ENCODE results near the gene NID1.
"Not testable (repeated sequence)": the region's sequence is repeated elsewhere in the genome, so short reads cannot be mapped to it uniquely, and the experiment has no call there.

Gene NID1

GRCh38 chr1:235968831-235969230, 96.1 kb downstream of the NID1 start:
- no peak for DNase-seq (ENCODE audit: low read depth)
- TF ChIP-seq, protein P1, sequence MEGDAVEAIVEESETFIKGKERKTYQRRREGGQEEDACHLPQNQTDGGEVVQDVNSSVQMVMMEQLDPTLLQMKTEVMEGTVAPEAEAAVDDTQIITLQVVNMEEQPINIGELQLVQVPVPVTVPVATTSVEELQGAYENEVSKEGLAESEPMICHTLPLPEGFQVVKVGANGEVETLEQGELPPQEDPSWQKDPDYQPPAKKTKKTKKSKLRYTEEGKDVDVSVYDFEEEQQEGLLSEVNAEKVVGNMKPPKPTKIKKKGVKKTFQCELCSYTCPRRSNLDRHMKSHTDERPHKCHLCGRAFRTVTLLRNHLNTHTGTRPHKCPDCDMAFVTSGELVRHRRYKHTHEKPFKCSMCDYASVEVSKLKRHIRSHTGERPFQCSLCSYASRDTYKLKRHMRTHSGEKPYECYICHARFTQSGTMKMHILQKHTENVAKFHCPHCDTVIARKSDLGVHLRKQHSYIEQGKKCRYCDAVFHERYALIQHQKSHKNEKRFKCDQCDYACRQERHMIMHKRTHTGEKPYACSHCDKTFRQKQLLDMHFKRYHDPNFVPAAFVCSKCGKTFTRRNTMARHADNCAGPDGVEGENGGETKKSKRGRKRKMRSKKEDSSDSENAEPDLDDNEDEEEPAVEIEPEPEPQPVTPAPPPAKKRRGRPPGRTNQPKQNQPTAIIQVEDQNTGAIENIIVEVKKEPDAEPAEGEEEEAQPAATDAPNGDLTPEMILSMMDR (IDR thresholded peaks at IDR 0.05; ENCODE audit: low read depth, low read length), result no peak
- TF ChIP-seq, protein P2, sequence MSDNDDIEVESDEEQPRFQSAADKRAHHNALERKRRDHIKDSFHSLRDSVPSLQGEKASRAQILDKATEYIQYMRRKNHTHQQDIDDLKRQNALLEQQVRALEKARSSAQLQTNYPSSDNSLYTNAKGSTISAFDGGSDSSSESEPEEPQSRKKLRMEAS (IDR thresholded peaks at IDR 0.05; ENCODE audit: low read depth, low read length), result no peak
- no peak for TF ChIP-seq POLR2A (IDR thresholded peaks at IDR 0.05; ENCODE audit: extremely low read depth, insufficient read length)
- H3K4me3 ChIP-seq (ENCODE audit: low read depth, low read length), result no peak overlapping the region

GRCh38 chr1:235966134-235966533, 98.8 kb downstream of the NID1 start:
- not testable (repeated sequence) for DNase-seq (ENCODE audit: low read depth); H3K4me3 ChIP-seq (ENCODE audit: low read depth, low read length)

GRCh38 chr1:235960809-235961208, 104.1 kb downstream of the NID1 start:
- TF ChIP-seq, protein P2 (IDR thresholded peaks at IDR 0.05; ENCODE audit: low read depth, low read length), result no peak
- TF ChIP-seq POLR2A (IDR thresholded peaks at IDR 0.05; ENCODE audit: extremely low read depth, insufficient read length) (no peak), MYC (IDR thresholded peaks at IDR 0.05; ENCODE audit: low read depth, low read length) (no peak)
- H3K4me3 ChIP-seq (ENCODE audit: low read depth, low read length), result no peak overlapping the region
- DNase-seq (ENCODE audit: low read depth), result no peak

DNA sequence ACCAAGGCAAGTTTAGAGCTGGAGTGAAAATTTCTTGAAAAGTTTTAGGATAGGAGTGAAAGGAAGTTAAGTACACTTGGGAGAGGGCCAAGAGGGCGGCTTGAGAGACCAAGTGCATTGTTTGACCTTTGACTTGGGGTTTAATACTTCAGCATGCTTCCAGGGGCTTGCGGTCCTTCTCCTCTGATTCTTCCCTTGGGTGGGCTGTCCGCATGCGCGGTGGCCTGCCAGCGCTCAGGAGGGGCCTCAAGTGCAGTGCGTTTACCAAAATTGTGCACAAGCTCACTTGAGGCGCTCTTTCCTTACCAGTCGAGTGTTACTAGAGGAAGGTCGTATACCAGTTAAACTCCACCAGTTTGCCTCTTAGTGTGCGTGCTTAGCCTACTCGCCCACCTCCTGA, 106.9 kb downstream of the NID1 start:
- no peak overlapping the region for H3K4me3 ChIP-seq (ENCODE audit: low read depth, low read length)
- no peak for DNase-seq (ENCODE audit: low read depth)
- TF ChIP-seq, protein P1 (IDR thresholded peaks at IDR 0.05; ENCODE audit: low read depth, low read length), result no peak
- TF ChIP-seq POLR2A (IDR thresholded peaks at IDR 0.05; ENCODE audit: extremely low read depth, insufficient read length), result no peak
- TF ChIP-seq MYC (IDR thresholded peaks at IDR 0.05; ENCODE audit: low read depth, low read length), result no peak
- TF ChIP-seq, protein P2 (IDR thresholded peaks at IDR 0.05; ENCODE audit: low read depth, low read length), result no peak

DNA sequence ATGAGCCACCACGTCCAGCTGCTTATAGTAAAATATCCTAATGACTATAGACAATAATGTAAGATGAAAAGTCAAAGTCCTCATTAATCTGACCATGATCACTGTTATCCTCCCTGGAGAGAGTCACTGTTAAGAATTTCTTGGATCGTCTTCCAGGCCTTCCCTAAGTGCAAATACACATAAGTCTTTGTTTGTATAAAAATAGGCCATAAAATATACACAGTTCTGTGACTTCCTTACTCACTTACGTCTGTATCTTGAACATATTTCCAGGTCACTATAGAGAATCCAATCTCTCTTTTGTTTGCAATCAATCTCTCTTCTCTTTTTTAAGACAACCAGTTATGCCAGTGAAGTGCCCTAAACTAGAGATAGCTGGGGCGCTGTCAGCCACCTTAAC, 109.1 kb downstream of the NID1 start:
- no peak for TF ChIP-seq POLR2A (IDR thresholded peaks at IDR 0.05; ENCODE audit: extremely low read depth, insufficient read length)
- TF ChIP-seq, protein P1 (IDR thresholded peaks at IDR 0.05; ENCODE audit: low read depth, low read length), result no peak
- no peak for DNase-seq (ENCODE audit: low read depth)
- H3K4me3 ChIP-seq (ENCODE audit: low read depth, low read length), result no peak overlapping the region

DNA sequence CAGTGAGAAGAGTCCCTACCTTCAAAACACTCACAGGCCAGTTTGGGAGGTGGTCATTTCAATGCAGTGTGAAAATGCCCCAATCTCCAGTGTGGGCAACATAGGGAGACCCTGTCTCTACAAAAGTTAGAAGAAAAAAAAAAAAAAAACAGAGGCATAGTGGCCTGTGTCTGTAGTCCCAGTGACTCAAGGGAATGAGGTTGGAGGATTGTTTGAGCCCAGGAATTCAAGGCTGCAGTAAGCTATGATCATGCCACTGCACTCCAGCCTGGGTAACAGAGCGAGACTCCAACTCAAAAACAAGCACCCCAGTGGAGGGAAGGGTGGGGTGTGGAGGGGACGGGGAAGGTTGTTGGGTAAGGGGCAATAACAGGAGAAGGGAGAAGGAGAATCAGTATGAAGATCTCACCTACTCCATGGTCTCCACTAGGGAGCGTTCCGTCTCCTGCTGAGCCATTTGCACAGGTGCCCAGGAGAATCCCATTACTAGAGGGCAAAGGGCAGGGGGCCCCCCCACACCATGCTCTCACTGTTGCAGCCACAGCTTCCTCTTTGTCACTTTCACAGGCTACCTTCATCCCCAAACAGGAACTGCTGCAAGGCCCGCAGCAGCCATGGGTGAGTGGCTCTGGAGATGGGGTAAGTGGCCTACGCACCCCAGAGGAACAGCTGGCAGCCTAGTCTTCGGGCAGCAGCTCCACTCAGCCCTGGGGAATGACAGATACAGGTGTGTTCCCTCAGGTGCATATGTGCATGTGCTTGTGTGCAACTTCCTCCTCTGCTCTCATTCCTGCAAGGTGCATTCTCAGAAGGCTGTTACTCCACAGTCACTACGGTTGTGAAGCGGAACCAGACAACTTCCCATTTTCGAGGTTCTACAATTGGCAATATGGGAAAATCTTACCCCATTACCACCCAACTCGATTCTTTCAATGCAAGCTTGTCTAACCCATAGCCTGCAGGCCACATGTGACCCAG, 110.3 kb downstream of the NID1 start:
- TF ChIP-seq, protein P1 (IDR thresholded peaks at IDR 0.05; ENCODE audit: low read depth, low read length), result peak; percentile 39
- TF ChIP-seq MYC (IDR thresholded peaks at IDR 0.05; ENCODE audit: low read depth, low read length) (peak; percentile 82), POLR2A (IDR thresholded peaks at IDR 0.05; ENCODE audit: extremely low read depth, insufficient read length) (no peak)
- TF ChIP-seq, protein P2 (IDR thresholded peaks at IDR 0.05; ENCODE audit: low read depth, low read length), result peak; percentile 78
- DNase-seq (ENCODE audit: low read depth), result peak; percentile 98
- H3K4me3 ChIP-seq (ENCODE audit: low read depth, low read length), result peak overlapping the region; percentile 41

GRCh38 chr1:235953801-235954200, 111.1 kb downstream of the NID1 start:
- no peak for TF ChIP-seq POLR2A (IDR thresholded peaks at IDR 0.05; ENCODE audit: extremely low read depth, insufficient read length)
- TF ChIP-seq, protein P2 (IDR thresholded peaks at IDR 0.05; ENCODE audit: low read depth, low read length), result no peak
- no peak for TF ChIP-seq MYC (IDR thresholded peaks at IDR 0.05; ENCODE audit: low read depth, low read length)
- TF ChIP-seq, protein P1 (IDR thresholded peaks at IDR 0.05; ENCODE audit: low read depth, low read length), result no peak
- H3K4me3 ChIP-seq (ENCODE audit: low read depth, low read length), result no peak overlapping the region
- no peak for DNase-seq (ENCODE audit: low read depth)
